Ishikawa (cell line): ENCODE data around the gene TRPC3.

ENCODE experiments used
- CEBPB ChIP-seq: IDR thresholded peaks from 2 replicates; pipeline ENCODE4 v1.6.1; 2012
- CREB1 ChIP-seq: IDR thresholded peaks from 2 replicates; pipeline ENCODE4 v1.6.1; 2012; ENCODE audit warnings: low read depth
- EGR1 ChIP-seq: IDR thresholded peaks from 2 replicates; pipeline ENCODE4 v1.6.1; 2012
- EP300 ChIP-seq: IDR thresholded peaks from 2 replicates; pipeline ENCODE4 v1.6.1; 2012; ENCODE audit warnings: borderline replicate concordance
- FOXM1 ChIP-seq: IDR thresholded peaks from 2 replicates; pipeline ENCODE4 v1.6.1; 2012; ENCODE audit warnings: low read depth, borderline replicate concordance
- RAD21 ChIP-seq: IDR thresholded peaks from 2 replicates; pipeline ENCODE4 v1.6.1; 2012; ENCODE audit warnings: low read depth
- TAF1 ChIP-seq: IDR thresholded peaks from 2 replicates; pipeline ENCODE4 v1.6.1; 2012; ENCODE audit warnings: low read depth, mild to moderate bottlenecking
- TCF12 ChIP-seq: IDR thresholded peaks from 2 replicates; pipeline ENCODE4 v1.6.1; 2012; ENCODE audit warnings: low read depth
- TEAD4 ChIP-seq: IDR thresholded peaks from 2 replicates; pipeline ENCODE4 v1.6.1; 2012
- YY1 ChIP-seq: IDR thresholded peaks from 2 replicates; pipeline ENCODE4 v1.6.1; 2012; ENCODE audit warnings: low read depth
- ZBTB7A ChIP-seq: IDR thresholded peaks from 2 replicates; pipeline ENCODE4 v1.6.1; 2012; ENCODE audit warnings: low read depth
- TF ChIP-seq, protein P1 (sequence below): IDR thresholded peaks from 2 replicates; pipeline ENCODE4 v1.6.1; 2012
- TF ChIP-seq, protein P2 (sequence below): IDR thresholded peaks from 2 replicates; pipeline ENCODE4 v1.6.1; 2012; ENCODE audit warnings: low read depth, mild to moderate bottlenecking
- TF ChIP-seq, protein P3 (sequence below): IDR thresholded peaks from 2 replicates; pipeline ENCODE4 v1.6.1; 2012

DNA sequence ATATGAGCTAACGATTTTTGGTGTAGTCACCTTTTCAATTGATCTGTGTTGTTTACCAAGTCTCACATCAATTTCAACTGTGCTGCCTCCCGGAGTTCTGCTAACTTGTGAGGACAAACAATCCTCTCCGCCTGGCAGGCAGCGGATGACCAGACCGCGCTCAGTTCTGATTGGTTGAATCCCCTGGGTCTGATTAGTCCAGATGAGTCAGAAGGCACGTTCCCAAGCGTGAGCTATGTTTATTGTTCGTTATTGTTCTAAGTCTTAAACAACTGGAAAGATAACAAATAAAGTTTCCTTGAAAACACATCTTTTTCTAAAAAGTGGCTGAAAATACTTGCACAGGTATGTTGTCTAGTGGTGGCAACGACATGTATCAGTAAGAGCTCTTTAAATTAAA is 37.9 kb upstream of the TRPC3 start:
- TF ChIP-seq TAF1 (no peak), EP300 (no peak), RAD21 (no peak), YY1 (no peak), CEBPB (no peak), CREB1 (no peak), TCF12 (no peak), FOXM1 (no peak), ZBTB7A (no peak), EGR1 (no peak), TEAD4 (no peak)
- TF ChIP-seq, protein P1, sequence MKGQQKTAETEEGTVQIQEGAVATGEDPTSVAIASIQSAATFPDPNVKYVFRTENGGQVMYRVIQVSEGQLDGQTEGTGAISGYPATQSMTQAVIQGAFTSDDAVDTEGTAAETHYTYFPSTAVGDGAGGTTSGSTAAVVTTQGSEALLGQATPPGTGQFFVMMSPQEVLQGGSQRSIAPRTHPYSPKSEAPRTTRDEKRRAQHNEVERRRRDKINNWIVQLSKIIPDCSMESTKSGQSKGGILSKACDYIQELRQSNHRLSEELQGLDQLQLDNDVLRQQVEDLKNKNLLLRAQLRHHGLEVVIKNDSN: no peak
- TF ChIP-seq, protein P2, sequence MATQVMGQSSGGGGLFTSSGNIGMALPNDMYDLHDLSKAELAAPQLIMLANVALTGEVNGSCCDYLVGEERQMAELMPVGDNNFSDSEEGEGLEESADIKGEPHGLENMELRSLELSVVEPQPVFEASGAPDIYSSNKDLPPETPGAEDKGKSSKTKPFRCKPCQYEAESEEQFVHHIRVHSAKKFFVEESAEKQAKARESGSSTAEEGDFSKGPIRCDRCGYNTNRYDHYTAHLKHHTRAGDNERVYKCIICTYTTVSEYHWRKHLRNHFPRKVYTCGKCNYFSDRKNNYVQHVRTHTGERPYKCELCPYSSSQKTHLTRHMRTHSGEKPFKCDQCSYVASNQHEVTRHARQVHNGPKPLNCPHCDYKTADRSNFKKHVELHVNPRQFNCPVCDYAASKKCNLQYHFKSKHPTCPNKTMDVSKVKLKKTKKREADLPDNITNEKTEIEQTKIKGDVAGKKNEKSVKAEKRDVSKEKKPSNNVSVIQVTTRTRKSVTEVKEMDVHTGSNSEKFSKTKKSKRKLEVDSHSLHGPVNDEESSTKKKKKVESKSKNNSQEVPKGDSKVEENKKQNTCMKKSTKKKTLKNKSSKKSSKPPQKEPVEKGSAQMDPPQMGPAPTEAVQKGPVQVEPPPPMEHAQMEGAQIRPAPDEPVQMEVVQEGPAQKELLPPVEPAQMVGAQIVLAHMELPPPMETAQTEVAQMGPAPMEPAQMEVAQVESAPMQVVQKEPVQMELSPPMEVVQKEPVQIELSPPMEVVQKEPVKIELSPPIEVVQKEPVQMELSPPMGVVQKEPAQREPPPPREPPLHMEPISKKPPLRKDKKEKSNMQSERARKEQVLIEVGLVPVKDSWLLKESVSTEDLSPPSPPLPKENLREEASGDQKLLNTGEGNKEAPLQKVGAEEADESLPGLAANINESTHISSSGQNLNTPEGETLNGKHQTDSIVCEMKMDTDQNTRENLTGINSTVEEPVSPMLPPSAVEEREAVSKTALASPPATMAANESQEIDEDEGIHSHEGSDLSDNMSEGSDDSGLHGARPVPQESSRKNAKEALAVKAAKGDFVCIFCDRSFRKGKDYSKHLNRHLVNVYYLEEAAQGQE: no peak
- TF ChIP-seq, protein P3, sequence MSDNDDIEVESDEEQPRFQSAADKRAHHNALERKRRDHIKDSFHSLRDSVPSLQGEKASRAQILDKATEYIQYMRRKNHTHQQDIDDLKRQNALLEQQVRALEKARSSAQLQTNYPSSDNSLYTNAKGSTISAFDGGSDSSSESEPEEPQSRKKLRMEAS: no peak
